WTC11 (cell line): ENCODE measurements around the gene DENND2C. TPM values are rescaled to one million over a fixed set of nuclear protein-coding genes. Genes with fewer than 3 reads are reported as not detected.

Experiments used
- ATAC-seq: fragments of 200-7000 bp; cut with Tn5 transposase; 2 replicates; pipeline ENCODE4 v1.10.0; 2021; ENCODE audit warnings: mild to moderate bottlenecking, moderate library complexity
- CTCF ChIA-PET: fragments of 300-600 bp; sonication (Branson Sonifier 250); formaldehyde crosslinking; loops from one replicate; lab custom pipeline; 2021; ENCODE audit warnings: antibody characterized with exemption; lab: Charles Lee
- POLR2A ChIA-PET: fragments of 350-600 bp; sonication (Branson Sonifier 250); formaldehyde crosslinking; loops from one replicate; lab custom pipeline; 2021; ENCODE audit warnings: antibody characterized with exemption; lab: Charles Lee
- DNase-seq: peaks from one replicate; pipeline ENCODE4 v3.0.0; 2021; ENCODE audit warnings: low spot score
- H3K27ac Mint-ChIP-seq: 2 replicates; pipeline ENCODE4 v1.8.0; 2021; ENCODE audit warnings: mixed read lengths
- H3K27me3 Mint-ChIP-seq: 2 replicates; pipeline ENCODE4 v1.8.0; 2021; ENCODE audit warnings: low read depth, mild to moderate bottlenecking, moderate library complexity, mixed read lengths
- H3K36me3 Mint-ChIP-seq: 2 replicates; pipeline ENCODE4 v1.8.0; 2021; ENCODE audit warnings: mixed read lengths
- H3K4me1 Mint-ChIP-seq: 2 replicates; pipeline ENCODE4 v1.8.0; 2022; ENCODE audit warnings: mixed read lengths
- H3K4me3 Mint-ChIP-seq: 2 replicates; pipeline ENCODE4 v1.8.0; 2021; ENCODE audit warnings: mild to moderate bottlenecking, moderate library complexity, mixed read lengths
- H3K9me3 Mint-ChIP-seq: 2 replicates; pipeline ENCODE4 v1.8.0; 2021; ENCODE audit warnings: mixed read lengths
- AFF4 ChIP-seq: sonication (generic); formaldehyde crosslinking; IDR thresholded peaks from 2 replicates; pipeline ENCODE4 v1.8.1; 2023; ENCODE audit warnings: mild to moderate bottlenecking, missing genetic modification reagents, borderline replicate concordance
- ATF1 ChIP-seq: sonication (generic); formaldehyde crosslinking; IDR thresholded peaks from 2 replicates; pipeline ENCODE4 v1.8.1; 2023; ENCODE audit warnings: mild to moderate bottlenecking, moderate library complexity, missing genetic modification reagents
- FOXJ3 ChIP-seq: sonication (generic); formaldehyde crosslinking; IDR thresholded peaks from 2 replicates; pipeline ENCODE4 v1.9.0; 2021; ENCODE audit warnings: missing genetic modification reagents, mild to moderate bottlenecking, borderline replicate concordance
- FOXP1 ChIP-seq: sonication (generic); formaldehyde crosslinking; IDR thresholded peaks from 2 replicates; pipeline ENCODE4 v1.8.0; 2022; ENCODE audit warnings: missing genetic modification reagents, mild to moderate bottlenecking, moderate library complexity, borderline replicate concordance
- GRHL2 ChIP-seq: fragments of 250-450 bp; sonication (Bioruptor Pico); IDR thresholded peaks from 2 replicates; pipeline ENCODE4 v1.8.0; 2022; ENCODE audit warnings: mild to moderate bottlenecking, moderate library complexity; ENCODE audit not compliant: insufficient replicate concordance, severe bottlenecking
- NFYB ChIP-seq: sonication (generic); formaldehyde crosslinking; conservative IDR thresholded peaks from 2 replicates; pipeline ENCODE4 v1.8.0; 2022; ENCODE audit warnings: low read depth, missing genetic modification reagents
- NR1H2 ChIP-seq: sonication (generic); formaldehyde crosslinking; IDR thresholded peaks from 2 replicates; pipeline ENCODE4 v1.9.0; 2021; ENCODE audit warnings: mild to moderate bottlenecking, moderate library complexity, missing genetic modification reagents
- NR2C2 ChIP-seq: sonication (generic); formaldehyde crosslinking; IDR thresholded peaks from 2 replicates; pipeline ENCODE4 v1.8.0; 2022; ENCODE audit warnings: mild to moderate bottlenecking, missing genetic modification reagents
- OVOL2 ChIP-seq: fragments of 250-450 bp; sonication (Bioruptor Pico); IDR thresholded peaks from 2 replicates; pipeline ENCODE4 v1.9.0; 2021; ENCODE audit warnings: mild to moderate bottlenecking, borderline replicate concordance
- PREB ChIP-seq: sonication (generic); formaldehyde crosslinking; IDR thresholded peaks from 2 replicates; pipeline ENCODE4 v1.8.1; 2022; ENCODE audit warnings: mild to moderate bottlenecking, missing genetic modification reagents, moderate library complexity, borderline replicate concordance
- PRRX2 ChIP-seq: fragments of 250-450 bp; sonication (Bioruptor Pico); IDR thresholded peaks from 2 replicates; pipeline ENCODE4 v1.8.0; 2021; ENCODE audit warnings: mild to moderate bottlenecking
- RORB ChIP-seq: fragments of 250-450 bp; sonication (Bioruptor Pico); IDR thresholded peaks from 2 replicates; pipeline ENCODE4 v1.9.0; 2021; ENCODE audit warnings: mild to moderate bottlenecking
- TEAD4 ChIP-seq: sonication (generic); formaldehyde crosslinking; IDR thresholded peaks from 2 replicates; pipeline ENCODE4 v1.8.0; 2022; ENCODE audit warnings: mild to moderate bottlenecking, missing genetic modification reagents
- TP53 ChIP-seq: sonication (generic); formaldehyde crosslinking; IDR thresholded peaks from 2 replicates; pipeline ENCODE4 v1.8.1; 2023; ENCODE audit warnings: mild to moderate bottlenecking, missing genetic modification reagents
- ZBTB21 ChIP-seq: sonication (generic); formaldehyde crosslinking; IDR thresholded peaks from 2 replicates; pipeline ENCODE4 v1.8.1; 2023; ENCODE audit warnings: mild to moderate bottlenecking, missing genetic modification reagents, borderline replicate concordance
- ZNF232 ChIP-seq: sonication (generic); formaldehyde crosslinking; IDR thresholded peaks from 2 replicates; pipeline ENCODE4 v1.8.0; 2022; ENCODE audit warnings: mild to moderate bottlenecking, missing genetic modification reagents
- ZNF425 ChIP-seq: fragments of 250-450 bp; sonication (Bioruptor Pico); conservative IDR thresholded peaks from 2 replicates; pipeline ENCODE4 v1.9.0; 2021; ENCODE audit warnings: mild to moderate bottlenecking
- ZNF671 ChIP-seq: fragments of 250-450 bp; sonication (Bioruptor Pico); IDR thresholded peaks from 2 replicates; pipeline ENCODE4 v1.8.0; 2021; ENCODE audit warnings: mild to moderate bottlenecking
- ZSCAN18 ChIP-seq: fragments of 250-450 bp; sonication (Bioruptor Pico); IDR thresholded peaks from 2 replicates; pipeline ENCODE4 v2.1.2; 2022; ENCODE audit warnings: mild to moderate bottlenecking, moderate library complexity
- total RNA-seq: library from RNA; stranded (reverse); gene quantifications from 3 replicates; pipeline ENCODE4 v1.2.3, GENCODE V29; 2021
- TF ChIP-seq, protein P1 (sequence below): sonication (generic); formaldehyde crosslinking; IDR thresholded peaks from 2 replicates; pipeline ENCODE4 v1.8.0; 2022; ENCODE audit warnings: missing genetic modification reagents
- TF ChIP-seq, protein P2 (sequence below): sonication (generic); formaldehyde crosslinking; IDR thresholded peaks from 2 replicates; pipeline ENCODE4 v1.8.1; 2023; ENCODE audit warnings: mild to moderate bottlenecking, missing genetic modification reagents

The DENND2C gene
- total RNA-seq, 1 experiment from 2014 or later, result 2.9 TPM

- ChIA-PET POLR2A (no interaction called here), CTCF (no interaction called here)
- DNase-seq (no peak), ATAC-seq (no peak)
- H3K4me3 Mint-ChIP-seq, result no peak overlapping the region
- H3K4me1 Mint-ChIP-seq, result no peaks in the 10 kb centered on the region
- no peaks in the 10 kb centered on the region for H3K9me3 Mint-ChIP-seq
- no peak overlapping the region for H3K27ac Mint-ChIP-seq
- TF ChIP-seq, protein P1, sequence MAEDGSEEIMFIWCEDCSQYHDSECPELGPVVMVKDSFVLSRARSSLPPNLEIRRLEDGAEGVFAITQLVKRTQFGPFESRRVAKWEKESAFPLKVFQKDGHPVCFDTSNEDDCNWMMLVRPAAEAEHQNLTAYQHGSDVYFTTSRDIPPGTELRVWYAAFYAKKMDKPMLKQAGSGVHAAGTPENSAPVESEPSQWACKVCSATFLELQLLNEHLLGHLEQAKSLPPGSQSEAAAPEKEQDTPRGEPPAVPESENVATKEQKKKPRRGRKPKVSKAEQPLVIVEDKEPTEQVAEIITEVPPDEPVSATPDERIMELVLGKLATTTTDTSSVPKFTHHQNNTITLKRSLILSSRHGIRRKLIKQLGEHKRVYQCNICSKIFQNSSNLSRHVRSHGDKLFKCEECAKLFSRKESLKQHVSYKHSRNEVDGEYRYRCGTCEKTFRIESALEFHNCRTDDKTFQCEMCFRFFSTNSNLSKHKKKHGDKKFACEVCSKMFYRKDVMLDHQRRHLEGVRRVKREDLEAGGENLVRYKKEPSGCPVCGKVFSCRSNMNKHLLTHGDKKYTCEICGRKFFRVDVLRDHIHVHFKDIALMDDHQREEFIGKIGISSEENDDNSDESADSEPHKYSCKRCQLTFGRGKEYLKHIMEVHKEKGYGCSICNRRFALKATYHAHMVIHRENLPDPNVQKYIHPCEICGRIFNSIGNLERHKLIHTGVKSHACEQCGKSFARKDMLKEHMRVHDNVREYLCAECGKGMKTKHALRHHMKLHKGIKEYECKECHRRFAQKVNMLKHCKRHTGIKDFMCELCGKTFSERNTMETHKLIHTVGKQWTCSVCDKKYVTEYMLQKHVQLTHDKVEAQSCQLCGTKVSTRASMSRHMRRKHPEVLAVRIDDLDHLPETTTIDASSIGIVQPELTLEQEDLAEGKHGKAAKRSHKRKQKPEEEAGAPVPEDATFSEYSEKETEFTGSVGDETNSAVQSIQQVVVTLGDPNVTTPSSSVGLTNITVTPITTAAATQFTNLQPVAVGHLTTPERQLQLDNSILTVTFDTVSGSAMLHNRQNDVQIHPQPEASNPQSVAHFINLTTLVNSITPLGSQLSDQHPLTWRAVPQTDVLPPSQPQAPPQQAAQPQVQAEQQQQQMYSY (CRISPR knock-in tag), result no peak
- no peak for TF ChIP-seq ZBTB21
- TF ChIP-seq ATF1 (CRISPR knock-in tag), result no peak
- TF ChIP-seq NFYB, result no peak
- TF ChIP-seq ZNF671 (CRISPR knock-in tag), result no peak
- no peak for TF ChIP-seq RORB (CRISPR knock-in tag)
- no peak for TF ChIP-seq ZNF232 (CRISPR knock-in tag)
- TF ChIP-seq TP53 (CRISPR knock-in tag), result no peak
- no peak for TF ChIP-seq NR2C2 (CRISPR knock-in tag)
- no peak for TF ChIP-seq PREB (CRISPR knock-in tag)
- no peak for TF ChIP-seq OVOL2 (CRISPR knock-in tag)
- no peak for TF ChIP-seq AFF4 (CRISPR knock-in tag)
- no peak for TF ChIP-seq TEAD4 (CRISPR knock-in tag)
- no peak for TF ChIP-seq PRRX2 (CRISPR knock-in tag)
- no peak for TF ChIP-seq ZSCAN18 (CRISPR knock-in tag)
- no peak for TF ChIP-seq NR1H2 (CRISPR knock-in tag)
- H3K27me3 Mint-ChIP-seq, result peaks cover 3% of the 10 kb centered on the region; the same call in 1 of the 2 replicates
- no peaks in the 10 kb centered on the region for H3K36me3 Mint-ChIP-seq
These were observed 80.7 kb downstream of the DENND2C start for GRCh38 chr1:114589122-114589521.

- ChIA-PET CTCF (no interaction called here), POLR2A (no interaction called here)
- TF ChIP-seq FOXP1 (CRISPR knock-in tag), result no peak
- TF ChIP-seq GRHL2 (CRISPR knock-in tag), result no peak
- TF ChIP-seq ZNF425 (CRISPR knock-in tag), result no peak
- no peak for TF ChIP-seq FOXJ3 (CRISPR knock-in tag)
- TF ChIP-seq, protein P2, sequence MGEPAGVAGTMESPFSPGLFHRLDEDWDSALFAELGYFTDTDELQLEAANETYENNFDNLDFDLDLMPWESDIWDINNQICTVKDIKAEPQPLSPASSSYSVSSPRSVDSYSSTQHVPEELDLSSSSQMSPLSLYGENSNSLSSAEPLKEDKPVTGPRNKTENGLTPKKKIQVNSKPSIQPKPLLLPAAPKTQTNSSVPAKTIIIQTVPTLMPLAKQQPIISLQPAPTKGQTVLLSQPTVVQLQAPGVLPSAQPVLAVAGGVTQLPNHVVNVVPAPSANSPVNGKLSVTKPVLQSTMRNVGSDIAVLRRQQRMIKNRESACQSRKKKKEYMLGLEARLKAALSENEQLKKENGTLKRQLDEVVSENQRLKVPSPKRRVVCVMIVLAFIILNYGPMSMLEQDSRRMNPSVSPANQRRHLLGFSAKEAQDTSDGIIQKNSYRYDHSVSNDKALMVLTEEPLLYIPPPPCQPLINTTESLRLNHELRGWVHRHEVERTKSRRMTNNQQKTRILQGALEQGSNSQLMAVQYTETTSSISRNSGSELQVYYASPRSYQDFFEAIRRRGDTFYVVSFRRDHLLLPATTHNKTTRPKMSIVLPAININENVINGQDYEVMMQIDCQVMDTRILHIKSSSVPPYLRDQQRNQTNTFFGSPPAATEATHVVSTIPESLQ (CRISPR knock-in tag), result no peak
These were observed 81.6 kb downstream of the DENND2C start for GRCh38 chr1:114588196-114588689.

More at GRCh38 chr1:114588196-114588689, 81.6 kb downstream of the DENND2C start:
- ATAC-seq (no peak), DNase-seq (no peak)
- no peak overlapping the region for H3K4me3 Mint-ChIP-seq
- no peaks in the 10 kb centered on the region for H3K4me1 Mint-ChIP-seq
- no peaks in the 10 kb centered on the region for H3K9me3 Mint-ChIP-seq
- peaks cover 6% of the 10 kb centered on the region for H3K27me3 Mint-ChIP-seq
- no peaks in the 10 kb centered on the region for H3K36me3 Mint-ChIP-seq
- H3K27ac Mint-ChIP-seq, result no peak overlapping the region
